Ovary (tissue), 9 donors: ENCODE measurements around the gene HABP4. TPM values are rescaled to one million over a fixed set of nuclear protein-coding genes. Genes with fewer than 3 reads are reported as not detected.

Experiments
- DNase-seq, 5 donors: peaks; one replicate each; pipeline ENCODE4 v3.0.0-alpha.2; 2019 to 2020
- H3K27ac ChIP-seq, 2 donors: fragments of 200-600 bp; one replicate each; pipeline versions ENCODE4 v1.5.1 to v1.8.0; 2019 to 2022
- H3K27me3 ChIP-seq: fragments of 200-600 bp; one replicate; pipeline ENCODE4 v1.8.0; 2022
- H3K36me3 ChIP-seq: fragments of 200-600 bp; sonication (generic); one replicate; pipeline ENCODE4 v1.5.1; 2019
- H3K4me1 ChIP-seq: one replicate; pipeline ENCODE4 v1.8.1; 2013; ENCODE audit warnings: mild to moderate bottlenecking, moderate library complexity; ENCODE audit not compliant: insufficient read depth
- H3K4me3 ChIP-seq: fragments of 200-600 bp; sonication (generic); one replicate; pipeline ENCODE4 v1.5.1; 2017
- H3K9me3 ChIP-seq, 2 donors: fragments of 200-600 bp in 1 of 2; sonication (generic) in 1 of 2; one replicate each; pipeline versions ENCODE4 v1.5.1 to v1.8.1; 2013 to 2019; ENCODE audit warnings: mild to moderate bottlenecking in 1 of 2, moderate library complexity in 1 of 2
- CTCF ChIP-seq, 3 donors: fragments of 450-650 bp in 2 of 3; fragments of 200-600 bp in 1 of 3; IDR thresholded peaks; one replicate each; pipeline versions ENCODE4 v1.5.1 to v1.8.0; 2016 to 2022; ENCODE audit warnings: antibody characterized with exemption in 3 of 3, mild to moderate bottlenecking in 1 of 3
- EP300 ChIP-seq: sonication (generic); formaldehyde crosslinking; IDR thresholded peaks from one replicate; pipeline ENCODE4 v1.6.1; 2017; ENCODE audit warnings: antibody characterized with exemption
- POLR2A ChIP-seq: fragments of 450-650 bp; IDR thresholded peaks from one replicate; pipeline ENCODE4 v1.6.1; 2017; ENCODE audit warnings: antibody characterized with exemption, mild to moderate bottlenecking, moderate library complexity
- WGBS, 3 donors: extraction: QIAGEN DNeasy Blood & Tissue Kit in 1 of 3; methylation state at CpG; one replicate each; pipeline versions ENCODE4 v1.1.5 to v1.1.7; 2013 to 2017; 5-methylcytosine and 5-hydroxymethylcytosine counted together
- intact Hi-C, 4 donors: fragments of 100-400 bp; cut with DNase I; formaldehyde crosslinking; loops; one replicate each; pipeline versions ENCODE4 v1.11.0 to v1.15.1; 2022 to 2023
- polyA plus RNA-seq, 2 donors: library from polyadenylated mRNA; stranded (reverse); fragments of 200-250 nt in 1 of 2; fragments of 350-450 nt in 1 of 2; fragmentation: Illumina TruSeq in 1 of 2; extraction: RNeasy Lipid Tissue Mini Kit (QIAGEN cat#74804) in 1 of 2; gene quantifications; one replicate each; pipeline ENCODE4 v1.2.3, GENCODE V29; 2013 to 2014
- total RNA-seq, 7 donors: library from RNA; depleted of rRNA in 2 of 7; stranded (reverse); fragments of >200 nt in 2 of 7; fragmentation: NEBNext Ultra II Directional in 3 of 7; extraction: Animal tissue kit (Norgen Biotek cat#: 25700) in 3 of 7; gene quantifications; one replicate each; pipeline versions ENCODE4 v1.1.0 to v1.2.4, GENCODE V29; 2016 to 2023
- donor health status: DM: no; HTN: no; CAD: no; lungs with moderate emphysema.
- donor health status: DM: no; HTN: no; CAD: no.
- donor health status: Bipolar disorder and iron deficiency.
- donor health status: DM: yes; HTN: yes; CAD: no.
- donor health status: DM: no; HTN: no; CAD: no.
- donor health status: DM: yes; HTN: yes; CAD: no.

Gene HABP4
- total and polyA plus RNA-seq, 9 donors, result 10.3 to 23.4 (median 19.2) TPM

- no peak overlapping the region for H3K4me3 ChIP-seq
- DNase-seq, result peak in 2 of 5 donors; percentile 17 to 42
- intact Hi-C loops, result no loop called here
- TF ChIP-seq POLR2A (no peak), EP300 (no peak), CTCF (IDR thresholded peaks at IDR 0.05) (no peak)
- H3K9me3 ChIP-seq, result no peaks in the 10 kb centered on the region
- H3K27ac ChIP-seq, result peak overlapping the region; percentile 0 to 96
- 27 to 40% (median 28%) methylated on average over 6 of the region's 6 CpGs for WGBS, 3 donors
- H3K27me3 ChIP-seq, result no peaks in the 10 kb centered on the region
- no peaks in the 10 kb centered on the region for H3K36me3 ChIP-seq
- H3K4me1 ChIP-seq, result peaks cover 8% of the 10 kb centered on the region
These were observed 29.3 kb upstream of the HABP4 start for GRCh38 chr9:96420468-96421219.

DNA sequence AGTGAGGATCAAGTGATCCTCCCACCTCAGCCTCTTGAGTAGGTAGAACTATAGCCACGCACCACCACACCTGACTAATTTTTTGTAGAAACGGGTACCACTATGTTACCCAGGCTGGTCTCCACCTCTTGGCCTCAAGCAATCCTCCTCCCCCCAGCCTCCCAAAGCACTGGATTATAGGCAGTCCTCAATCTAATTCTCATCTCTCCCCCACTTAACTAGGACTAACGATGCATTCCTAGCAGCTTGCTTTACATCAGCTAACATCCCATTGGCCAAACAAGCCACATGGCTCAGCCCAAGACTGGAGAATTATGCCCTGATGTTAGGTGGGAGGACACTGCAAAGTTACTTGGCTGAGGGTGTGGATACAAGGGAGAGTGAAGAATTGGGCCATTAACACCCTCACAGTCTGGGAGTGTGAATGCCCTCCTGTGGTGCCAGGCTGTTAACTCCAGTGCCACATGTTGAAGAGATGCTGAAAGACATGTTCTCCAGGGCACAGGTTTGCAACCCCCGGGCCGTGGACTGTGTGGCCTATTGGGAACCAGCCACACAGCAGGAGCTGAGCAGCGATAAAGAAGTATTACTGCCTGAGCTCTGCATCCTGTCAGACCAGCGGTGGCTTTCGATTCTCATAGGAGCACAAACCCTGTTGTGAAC is 26.5 kb upstream of the HABP4 start:
- Histone ChIP-seq H3K36me3 (no peaks in the 10 kb centered on the region), H3K4me3 (no peak overlapping the region), H3K9me3 (no peaks in the 10 kb centered on the region), H3K27ac (no peak overlapping the region), H3K27me3 (no peaks in the 10 kb centered on the region), H3K4me1 (peaks cover 6% of the 10 kb centered on the region)
- WGBS, 3 donors, result 72 to 82% (median 78%) methylated on average over 8 of the region's 8 CpGs
- intact Hi-C loops, result no loop called here
- no peak for TF ChIP-seq CTCF (IDR thresholded peaks at IDR 0.05)
- no peak for TF ChIP-seq POLR2A
- no peak for TF ChIP-seq EP300
- no peak for DNase-seq

DNA sequence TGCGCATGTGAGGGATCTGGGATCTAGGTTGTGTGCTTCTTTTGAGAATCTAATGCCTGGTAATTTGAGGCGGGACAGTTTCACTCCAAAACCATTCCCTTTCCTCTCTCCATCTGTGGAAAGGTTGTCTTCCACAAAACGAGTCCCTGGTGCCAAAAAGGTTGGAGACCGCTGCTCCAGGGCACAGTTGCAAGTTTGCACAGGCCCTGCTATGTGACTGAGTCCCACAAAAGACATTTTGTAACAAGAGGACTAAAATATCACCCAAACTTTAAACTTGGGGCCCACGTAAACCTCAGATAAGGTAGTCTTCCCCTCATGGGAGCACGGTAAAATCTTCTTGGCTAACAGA is 26.0 kb upstream of the HABP4 start:
- TF ChIP-seq EP300 (no peak), POLR2A (no peak), CTCF (IDR thresholded peaks at IDR 0.05) (no peak)
- Histone ChIP-seq H3K27ac (no peak overlapping the region), H3K9me3 (no peaks in the 10 kb centered on the region), H3K27me3 (no peaks in the 10 kb centered on the region), H3K4me1 (peaks cover 6% of the 10 kb centered on the region), H3K4me3 (no peak overlapping the region), H3K36me3 (no peaks in the 10 kb centered on the region)
- 78 to 84% (median 80%) methylated on average over 6 of the region's 6 CpGs for WGBS, 3 donors
- DNase-seq, result no peak
- intact Hi-C loops, result no loop called here

DNA sequence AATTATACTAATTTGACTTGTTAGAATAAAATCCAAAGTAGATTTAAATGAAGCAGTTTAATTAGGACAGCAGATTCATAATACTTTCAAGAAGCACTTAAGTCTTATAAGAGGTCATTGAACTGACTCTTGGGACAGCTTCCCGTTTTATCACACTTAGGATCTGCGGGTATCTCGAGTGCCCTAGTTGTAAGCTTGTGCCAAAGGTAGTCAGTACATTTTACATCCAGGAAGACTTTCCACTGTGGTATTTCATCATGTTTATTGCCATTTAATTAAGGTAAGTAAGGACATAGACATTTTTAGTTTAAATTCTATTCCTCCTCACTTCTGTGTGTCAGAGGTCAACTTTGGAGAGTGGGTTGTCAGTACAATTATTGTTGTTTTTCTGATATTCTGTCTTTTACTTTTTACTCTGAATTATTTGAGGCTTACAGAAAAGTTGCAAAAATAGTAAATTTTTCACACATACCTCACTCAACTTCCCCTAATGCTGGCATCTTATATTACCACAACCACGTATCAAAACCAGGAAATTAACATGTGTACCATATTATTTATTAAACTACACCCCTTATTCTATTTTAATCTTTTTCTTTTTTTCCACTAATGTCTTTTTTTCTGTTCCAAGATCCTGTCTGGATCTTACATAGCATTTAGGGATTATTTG is 24.3 kb upstream of the HABP4 start:
- Histone ChIP-seq H3K27ac (no peak overlapping the region), H3K9me3 (no peaks in the 10 kb centered on the region), H3K4me1 (peaks cover 3% of the 10 kb centered on the region), H3K36me3 (no peaks in the 10 kb centered on the region), H3K4me3 (no peak overlapping the region), H3K27me3 (no peaks in the 10 kb centered on the region)
- no peak for DNase-seq
- WGBS, 3 donors, result 78 to 82% (median 80%) methylated on average over 4 of the region's 4 CpGs
- no peak for TF ChIP-seq CTCF (IDR thresholded peaks at IDR 0.05)
- TF ChIP-seq POLR2A, result no peak
- TF ChIP-seq EP300, result no peak
- intact Hi-C loops, result no loop called here
